Endodermal cell (in vitro differentiated cells): ENCODE results near the gene DLG2. TPM values are rescaled to one million over a fixed set of nuclear protein-coding genes. Genes with fewer than 3 reads are reported as not detected.

Experiments
- DNase-seq: peaks from one replicate; pipeline ENCODE4 v3.0.0-alpha.2; 2017
- H3K27ac ChIP-seq: 2 replicates; pipeline ENCODE4 v1.5.1; 2013; ENCODE audit warnings: mild to moderate bottlenecking, low read depth, low read length, moderate library complexity
- H3K27me3 ChIP-seq: 2 replicates; pipeline ENCODE4 v1.6.1; 2013; ENCODE audit warnings: mild to moderate bottlenecking, low read length, moderate library complexity; ENCODE audit not compliant: insufficient read depth, control insufficient read depth, poor library complexity, severe bottlenecking
- H3K36me3 ChIP-seq: 2 replicates; pipeline ENCODE4 v1.7.0; 2013; ENCODE audit warnings: mild to moderate bottlenecking, low read length, moderate library complexity; ENCODE audit not compliant: control insufficient read depth, insufficient read depth
- H3K4me1 ChIP-seq: one replicate; pipeline ENCODE4 v1.7.0; 2013; ENCODE audit warnings: low read length; ENCODE audit not compliant: control insufficient read depth, insufficient read depth
- H3K4me3 ChIP-seq: 2 replicates; pipeline ENCODE4 v1.5.1; 2013; ENCODE audit warnings: mild to moderate bottlenecking, low read length, moderate library complexity
- H3K9ac ChIP-seq: 2 replicates; pipeline ENCODE4 v1.6.1; 2013; ENCODE audit warnings: mild to moderate bottlenecking, low read length, moderate library complexity; ENCODE audit not compliant: poor library complexity, severe bottlenecking; ENCODE audit errors: extremely low read depth
- H3K9me3 ChIP-seq: 2 replicates; pipeline ENCODE4 v1.6.1; 2013; ENCODE audit warnings: mild to moderate bottlenecking, low read length, moderate library complexity; ENCODE audit not compliant: control insufficient read depth
- H3K27ac Mint-ChIP-seq: 2 replicates; pipeline ENCODE4 v1.8.0; 2020; ENCODE audit warnings: mixed read lengths
- H3K27me3 Mint-ChIP-seq: 2 replicates; pipeline ENCODE4 v1.8.0; 2021; ENCODE audit warnings: mild to moderate bottlenecking, mixed read lengths; ENCODE audit not compliant: insufficient read depth
- H3K36me3 Mint-ChIP-seq: 2 replicates; pipeline ENCODE4 v1.8.0; 2020; ENCODE audit warnings: low read depth, mixed read lengths
- H3K4me1 Mint-ChIP-seq: 2 replicates; pipeline ENCODE4 v1.8.0; 2020; ENCODE audit warnings: mixed read lengths
- H3K4me3 Mint-ChIP-seq: 2 replicates; pipeline ENCODE4 v1.8.0; 2020; ENCODE audit warnings: mild to moderate bottlenecking, moderate library complexity, mixed read lengths
- H3K9me3 Mint-ChIP-seq: 2 replicates; pipeline ENCODE4 v1.8.0; 2020; ENCODE audit warnings: mild to moderate bottlenecking, mixed read lengths
- CTCF ChIP-seq: fragments of 200-600 bp; sonication (generic); conservative IDR thresholded peaks from 2 replicates; pipeline ENCODE4 v1.5.0; 2021; ENCODE audit warnings: antibody characterized with exemption, mild to moderate bottlenecking
- WGBS, 2 experiments: methylation state at CpG; one replicate each; pipeline versions ENCODE4 v1.1.5 to v1.1.7; 2013; ENCODE audit warnings: missing lambda C conversion rate in 2 of 2, mixed read lengths in 1 of 2; ENCODE audit not compliant: insufficient coverage in 1 of 2, insufficient read length in 1 of 2; 5-methylcytosine and 5-hydroxymethylcytosine counted together
- total RNA-seq, 2 donors: library from RNA; stranded (reverse); fragmentation: NEBNext Ultra II Directional in 1 of 2; extraction: Animal tissue kit (Norgen Biotek cat#: 25700) in 1 of 2; gene quantifications; 2 replicates in 1 of 2; 3 replicates in 1 of 2; pipeline ENCODE4 v1.2.1, GENCODE V29; 2021

The DLG2 gene
- total RNA-seq, 2 donors from 2014 or later = 9.6 to 10.6 TPM

GRCh38 chr11:84019571-84020194, 1607.5 kb downstream of the DLG2 start:
- DNase-seq = no peak
- WGBS, 2 experiments = 89 to 93% methylated on average over 3 to 5 of the region's 5 CpGs
- Histone ChIP-seq H3K27me3 (no peaks in the 10 kb centered on the region), H3K4me1 (peaks cover 4% of the 10 kb centered on the region), H3K9me3 (no peaks in the 10 kb centered on the region), H3K36me3 (no peaks in the 10 kb centered on the region), H3K27ac (no peak overlapping the region), H3K9ac (no peak overlapping the region), H3K4me3 (no peak overlapping the region)
- Mint-ChIP-seq H3K27me3 (no peaks in the 10 kb centered on the region), H3K9me3 (no peaks in the 10 kb centered on the region), H3K4me1 (peaks cover 12% of the 10 kb centered on the region), H3K36me3 (no peaks in the 10 kb centered on the region), H3K27ac (no peak overlapping the region), H3K4me3 (no peak overlapping the region)
- TF ChIP-seq CTCF = no peak

- no peak overlapping the region for H3K27ac ChIP-seq
- Mint-ChIP-seq H3K27me3 (no peaks in the 10 kb centered on the region), H3K27ac (no peak overlapping the region), H3K36me3 (no peaks in the 10 kb centered on the region), H3K9me3 (no peaks in the 10 kb centered on the region), H3K4me3 (no peak overlapping the region), H3K4me1 (no peaks in the 10 kb centered on the region)
- no peaks in the 10 kb centered on the region for H3K36me3 ChIP-seq
- H3K9ac ChIP-seq = no peak overlapping the region
- WGBS, 2 experiments = 86 to 89% methylated on average over 1 to 3 of the region's 3 CpGs
- H3K4me1 ChIP-seq = no peaks in the 10 kb centered on the region
- DNase-seq = no peak
- H3K27me3 ChIP-seq = no peaks in the 10 kb centered on the region
- TF ChIP-seq CTCF = no peak
- no peak overlapping the region for H3K4me3 ChIP-seq
- H3K9me3 ChIP-seq = no peaks in the 10 kb centered on the region
Measured at GRCh38 chr11:84014539-84014938, 1612.6 kb downstream of the DLG2 start.

GRCh38 chr11:84012171-84012826, 1614.8 kb downstream of the DLG2 start:
- Histone ChIP-seq H3K27me3 (no peaks in the 10 kb centered on the region), H3K9me3 (no peaks in the 10 kb centered on the region), H3K36me3 (no peaks in the 10 kb centered on the region), H3K4me3 (no peak overlapping the region), H3K9ac (no peak overlapping the region), H3K27ac (no peak overlapping the region), H3K4me1 (no peaks in the 10 kb centered on the region)
- TF ChIP-seq CTCF = no peak
- WGBS, 2 experiments = 87 to 96% methylated on average over 2 to 4 of the region's 4 CpGs
- Mint-ChIP-seq H3K4me3 (no peak overlapping the region), H3K9me3 (no peaks in the 10 kb centered on the region), H3K4me1 (no peaks in the 10 kb centered on the region), H3K27me3 (no peaks in the 10 kb centered on the region), H3K36me3 (no peaks in the 10 kb centered on the region), H3K27ac (no peak overlapping the region)
- no peak for DNase-seq
